Activated T-cell treated with anti-CD3 and anti-CD28 coated beads, Interleukin-2, amount 50 U/mL, for 72 hours (primary cell): ENCODE data around the gene IL1F10. TPM values are rescaled to one million over a fixed set of nuclear protein-coding genes. Genes with fewer than 3 reads are reported as not detected.

Experiments
- ATAC-seq, 2 donors: fragments of 150-1000 bp; cut with Tn5 transposase; replicated peaks in 1 of 2; 2 replicates each; pipeline ENCODE4 v1.10.0; 2021; ENCODE audit warnings: moderate library complexity in 2 of 2, mild to moderate bottlenecking in 1 of 2
- DNase-seq, 2 donors: peaks; one replicate each; pipeline ENCODE4 v3.0.0; 2021 to 2022; ENCODE audit warnings: mixed read lengths in 1 of 2
- H3K27ac Mint-ChIP-seq: one replicate; pipeline ENCODE4 v1.8.0; 2022; ENCODE audit warnings: mild to moderate bottlenecking, moderate library complexity, mixed read lengths
- H3K27me3 Mint-ChIP-seq: one replicate; pipeline ENCODE4 v1.8.0; 2022; ENCODE audit warnings: low read depth, mixed read lengths
- H3K36me3 Mint-ChIP-seq, 2 donors: one replicate each; pipeline ENCODE4 v1.8.0; 2022; ENCODE audit warnings: mixed read lengths in 2 of 2, mild to moderate bottlenecking in 1 of 2; ENCODE audit not compliant: insufficient read depth in 2 of 2
- H3K4me1 Mint-ChIP-seq: one replicate; pipeline ENCODE4 v1.8.0; 2022; ENCODE audit warnings: low read depth, mixed read lengths
- H3K4me3 Mint-ChIP-seq, 2 donors: one replicate each; pipeline ENCODE4 v1.8.0; 2022; ENCODE audit warnings: mild to moderate bottlenecking in 2 of 2, mixed read lengths in 2 of 2, moderate library complexity in 2 of 2
- H3K9me3 Mint-ChIP-seq, 2 donors: one replicate each; pipeline ENCODE4 v1.8.0; 2022; ENCODE audit warnings: mixed read lengths in 2 of 2
- total RNA-seq, 2 donors: library from RNA; stranded (reverse); gene quantifications; one replicate each; pipeline ENCODE4 v1.2.3, GENCODE V29; 2022

IL1F10 gene
- total RNA-seq, 2 donors from 2014 or later = not detected

DNA sequence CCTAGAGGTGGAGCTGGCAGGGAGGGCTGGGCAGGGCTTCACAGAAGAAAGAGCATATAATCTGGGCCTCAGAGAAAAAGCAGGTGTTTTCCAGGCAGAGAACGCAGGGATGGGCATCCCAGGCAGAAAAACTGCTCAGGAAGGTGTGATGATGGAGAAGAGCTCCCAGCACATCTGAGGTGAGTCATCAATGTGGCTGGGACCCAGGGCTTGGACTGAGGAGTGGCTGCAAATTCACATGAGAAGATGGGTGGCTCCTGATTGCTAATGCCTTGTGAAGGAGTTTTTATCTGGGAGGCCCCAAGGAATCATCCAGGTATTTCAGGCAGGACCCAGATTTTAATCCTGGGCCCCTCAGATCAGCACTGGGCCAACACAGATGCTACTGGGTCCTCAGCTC, 10.2 kb downstream of the IL1F10 start:
- no peaks in the 10 kb centered on the region for H3K36me3 Mint-ChIP-seq
- H3K4me1 Mint-ChIP-seq = peaks cover 9% of the 10 kb centered on the region
- no peaks in the 10 kb centered on the region for H3K27me3 Mint-ChIP-seq
- ATAC-seq (no peak), DNase-seq (no peak)
- H3K4me3 Mint-ChIP-seq = no peak overlapping the region
- no peaks in the 10 kb centered on the region for H3K9me3 Mint-ChIP-seq
- no peak overlapping the region for H3K27ac Mint-ChIP-seq

DNA sequence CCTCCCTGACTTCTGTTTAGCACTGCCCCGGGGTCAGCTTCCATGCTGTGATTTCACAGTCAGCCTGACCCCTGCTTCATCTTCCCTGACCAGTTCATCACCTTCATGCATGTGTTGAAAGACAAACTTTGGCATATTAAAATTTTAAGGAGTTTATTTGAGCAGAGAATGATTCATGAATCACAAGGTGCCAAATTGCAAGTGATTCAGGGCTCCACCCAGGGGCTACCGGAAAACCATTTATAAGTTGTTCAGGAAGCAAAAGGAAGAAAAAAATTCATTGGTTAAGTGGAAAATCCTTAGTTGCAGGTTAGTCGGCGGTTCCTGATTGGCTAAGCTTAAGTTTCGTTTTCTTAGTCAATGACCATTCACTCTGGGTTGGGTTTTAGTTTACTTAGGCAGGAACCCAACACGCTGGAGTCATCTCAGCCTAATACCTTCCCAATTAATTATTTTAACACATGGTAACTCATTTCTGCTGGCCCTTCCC, 10.6 kb downstream of the IL1F10 start:
- DNase-seq (no peak), ATAC-seq (no peak)
- no peaks in the 10 kb centered on the region for H3K27me3 Mint-ChIP-seq
- no peak overlapping the region for H3K27ac Mint-ChIP-seq
- peaks cover 14% of the 10 kb centered on the region for H3K4me1 Mint-ChIP-seq
- H3K4me3 Mint-ChIP-seq = no peak overlapping the region
- no peaks in the 10 kb centered on the region for H3K36me3 Mint-ChIP-seq
- H3K9me3 Mint-ChIP-seq = no peaks in the 10 kb centered on the region

DNA sequence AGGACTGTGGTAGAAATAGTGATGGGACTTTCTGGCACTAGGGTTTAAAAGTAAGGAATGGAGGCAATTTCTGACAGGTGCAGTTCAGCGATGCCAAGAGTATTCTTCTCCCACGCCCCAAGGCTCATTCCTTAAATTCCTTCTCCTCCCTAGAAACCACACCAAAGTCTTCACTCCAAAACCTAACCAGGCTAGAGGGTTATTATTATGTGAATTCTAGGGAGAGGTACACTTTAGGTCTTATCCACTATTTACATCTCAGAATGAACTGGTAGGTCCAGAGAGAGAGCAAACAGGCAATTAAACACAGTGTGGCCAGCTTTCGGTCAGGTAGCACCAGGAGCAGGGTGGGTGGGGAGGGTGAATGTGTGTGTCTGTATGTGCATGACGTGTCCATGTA, 11.4 kb downstream of the IL1F10 start:
- peaks cover 14% of the 10 kb centered on the region for H3K4me1 Mint-ChIP-seq
- no peak overlapping the region for H3K27ac Mint-ChIP-seq
- DNase-seq (no peak), ATAC-seq (no peak)
- no peaks in the 10 kb centered on the region for H3K36me3 Mint-ChIP-seq
- no peaks in the 10 kb centered on the region for H3K27me3 Mint-ChIP-seq
- no peak overlapping the region for H3K4me3 Mint-ChIP-seq
- H3K9me3 Mint-ChIP-seq = no peaks in the 10 kb centered on the region

DNA sequence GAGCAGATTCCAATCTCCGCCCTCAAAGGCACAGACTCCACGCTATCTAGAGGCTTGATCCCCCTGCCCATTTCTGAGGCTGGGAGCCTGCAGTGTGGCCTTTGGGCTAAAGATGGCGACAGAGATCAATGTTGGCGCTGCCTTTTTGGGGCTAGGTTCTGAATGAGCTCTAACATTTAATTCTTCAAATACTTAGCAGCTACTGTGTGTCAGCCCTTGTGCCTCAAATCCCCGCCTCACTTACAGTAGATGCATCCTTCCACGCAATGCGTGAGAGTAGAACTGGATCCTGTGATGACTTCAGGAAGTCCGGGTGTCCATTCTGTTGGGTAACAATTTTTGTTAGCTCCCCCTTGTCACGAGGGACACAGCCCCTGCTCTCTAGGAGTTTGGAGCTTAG, 12.4 kb downstream of the IL1F10 start:
- Mint-ChIP-seq H3K27ac (no peak overlapping the region), H3K9me3 (no peaks in the 10 kb centered on the region), H3K4me1 (peaks cover 6% of the 10 kb centered on the region), H3K4me3 (no peak overlapping the region), H3K27me3 (no peaks in the 10 kb centered on the region), H3K36me3 (no peaks in the 10 kb centered on the region)
- peak; percentile 59 to 69 for DNase-seq
- peak; percentile 66 to 74 for ATAC-seq

DNA sequence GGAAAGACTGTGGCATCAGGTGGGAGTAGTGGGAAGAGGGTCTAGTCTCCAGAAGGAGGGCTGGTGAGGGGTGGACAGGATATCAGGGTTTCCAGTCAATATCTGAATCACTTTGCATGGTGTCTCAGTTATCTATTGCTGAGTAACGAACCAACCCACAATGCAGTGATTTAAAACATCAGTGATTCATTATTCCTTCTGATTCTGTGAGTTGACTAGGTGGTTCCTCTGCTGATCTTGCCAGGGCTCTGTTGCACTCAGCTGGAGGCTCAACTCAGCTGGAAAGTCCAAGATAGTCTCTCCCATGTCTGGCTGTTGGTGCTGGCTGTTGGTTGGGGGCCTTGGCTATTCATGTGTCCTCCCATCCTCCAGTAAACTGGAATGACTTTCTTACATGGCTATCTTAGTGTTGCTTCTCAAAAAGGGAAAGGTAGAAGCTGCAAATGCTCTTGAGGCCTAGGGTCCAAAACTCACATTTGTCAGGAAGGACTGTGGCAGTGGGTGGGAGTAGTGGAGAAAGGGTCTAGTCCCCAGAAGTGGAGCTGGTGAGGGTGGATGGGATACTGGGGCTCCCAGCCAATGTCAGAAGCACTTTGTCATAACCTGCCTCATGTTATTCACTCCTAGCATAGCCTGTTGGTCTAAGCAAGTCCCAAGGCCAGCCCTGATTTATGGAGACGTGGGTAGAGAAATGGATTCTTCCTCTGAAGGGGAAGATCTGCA, 13.9 kb downstream of the IL1F10 start:
- Mint-ChIP-seq H3K36me3 (no peaks in the 10 kb centered on the region), H3K4me3 (no peak overlapping the region), H3K27ac (no peak overlapping the region), H3K4me1 (peaks cover 5% of the 10 kb centered on the region), H3K27me3 (no peaks in the 10 kb centered on the region), H3K9me3 (no peaks in the 10 kb centered on the region)
- ATAC-seq (peak; percentile 44 to 60), DNase-seq (no peak)

DNA sequence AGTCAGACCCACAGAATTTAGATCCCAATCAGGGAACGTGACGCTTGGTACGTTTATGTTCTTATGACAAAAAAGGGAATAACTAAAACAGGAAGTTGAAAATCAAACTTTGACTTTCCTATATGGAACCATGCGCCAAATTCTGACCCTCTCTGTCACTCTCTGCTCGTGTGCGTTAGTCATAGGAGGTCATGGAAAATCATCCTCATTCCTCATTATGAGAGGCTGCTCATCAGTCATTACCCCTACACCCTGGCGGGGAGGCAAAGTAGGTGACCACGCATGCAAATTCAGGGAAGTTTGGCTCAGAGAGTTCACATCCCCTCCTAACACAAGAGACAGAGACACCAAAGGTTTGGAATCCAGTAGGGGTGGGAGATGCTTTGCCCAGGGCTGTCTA, 15.5 kb downstream of the IL1F10 start:
- ATAC-seq = peak; percentile 38 to 43
- Mint-ChIP-seq H3K4me1 (peaks cover 5% of the 10 kb centered on the region), H3K27ac (no peak overlapping the region), H3K36me3 (no peaks in the 10 kb centered on the region), H3K27me3 (no peaks in the 10 kb centered on the region), H3K9me3 (no peaks in the 10 kb centered on the region), H3K4me3 (no peak overlapping the region)
- DNase-seq = no peak

DNA sequence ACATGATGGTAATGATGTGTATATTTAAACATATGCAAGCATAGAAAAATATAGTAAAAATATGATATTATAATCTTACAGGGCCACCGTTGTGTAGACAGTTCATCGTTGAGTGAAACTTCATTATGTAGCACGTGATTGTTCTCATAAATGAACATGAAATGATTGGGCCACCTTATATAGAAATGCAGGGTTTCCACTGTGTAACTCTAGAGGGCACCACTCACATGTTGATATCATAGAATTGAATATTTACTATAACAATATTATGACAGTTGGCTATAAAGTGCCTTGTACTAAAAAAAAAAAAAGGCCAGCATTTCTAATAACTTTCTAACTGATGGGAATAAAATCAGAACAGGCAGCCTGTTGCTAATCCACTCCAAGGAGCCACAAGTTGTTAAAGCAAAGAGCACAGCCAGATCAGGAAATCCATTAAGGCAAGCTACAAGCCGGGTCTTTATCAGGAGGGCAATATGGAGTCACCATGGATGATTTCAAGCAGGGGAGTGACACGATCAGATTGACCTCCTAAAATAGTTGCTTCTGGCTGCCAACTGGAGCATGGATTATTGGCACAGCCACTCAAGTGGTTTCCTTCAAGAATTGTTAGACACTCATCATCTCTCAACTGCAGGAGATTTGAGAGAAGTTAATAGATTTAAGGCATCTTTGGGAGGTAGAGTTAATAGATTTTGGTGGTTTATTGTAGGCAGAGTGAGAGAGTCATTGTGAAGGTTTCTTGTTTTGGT, 16.7 kb downstream of the IL1F10 start:
- Mint-ChIP-seq H3K4me1 (peaks cover 5% of the 10 kb centered on the region), H3K36me3 (no peaks in the 10 kb centered on the region), H3K4me3 (no peak overlapping the region), H3K9me3 (no peaks in the 10 kb centered on the region), H3K27ac (peak overlapping the region; percentile 14), H3K27me3 (no peaks in the 10 kb centered on the region)
- ATAC-seq = peak; percentile 57 to 62
- DNase-seq = no peak

DNA sequence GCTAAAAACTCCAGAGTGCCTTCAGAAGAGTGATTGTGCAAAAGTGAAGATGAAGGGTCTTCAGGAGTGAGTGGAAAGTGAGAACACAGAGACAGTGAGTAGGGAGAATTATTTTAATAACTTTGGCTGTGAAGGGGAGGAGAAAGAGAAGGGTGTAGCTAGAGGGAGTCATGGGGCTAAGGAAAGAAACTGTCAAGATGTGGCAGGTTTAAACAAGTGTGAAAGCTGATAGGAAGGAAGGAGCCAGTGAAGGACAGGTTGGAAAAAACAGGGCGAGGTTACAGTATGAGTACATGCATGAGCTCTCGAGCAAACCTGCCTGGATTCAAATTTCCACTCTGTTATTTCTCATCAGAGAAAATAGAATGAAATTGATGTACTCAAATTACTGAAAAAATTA, 17.8 kb downstream of the IL1F10 start:
- Mint-ChIP-seq H3K27ac (no peak overlapping the region), H3K27me3 (no peaks in the 10 kb centered on the region), H3K4me3 (no peak overlapping the region), H3K4me1 (peaks cover 5% of the 10 kb centered on the region), H3K9me3 (no peaks in the 10 kb centered on the region), H3K36me3 (no peaks in the 10 kb centered on the region)
- DNase-seq (no peak), ATAC-seq (no peak)

DNA sequence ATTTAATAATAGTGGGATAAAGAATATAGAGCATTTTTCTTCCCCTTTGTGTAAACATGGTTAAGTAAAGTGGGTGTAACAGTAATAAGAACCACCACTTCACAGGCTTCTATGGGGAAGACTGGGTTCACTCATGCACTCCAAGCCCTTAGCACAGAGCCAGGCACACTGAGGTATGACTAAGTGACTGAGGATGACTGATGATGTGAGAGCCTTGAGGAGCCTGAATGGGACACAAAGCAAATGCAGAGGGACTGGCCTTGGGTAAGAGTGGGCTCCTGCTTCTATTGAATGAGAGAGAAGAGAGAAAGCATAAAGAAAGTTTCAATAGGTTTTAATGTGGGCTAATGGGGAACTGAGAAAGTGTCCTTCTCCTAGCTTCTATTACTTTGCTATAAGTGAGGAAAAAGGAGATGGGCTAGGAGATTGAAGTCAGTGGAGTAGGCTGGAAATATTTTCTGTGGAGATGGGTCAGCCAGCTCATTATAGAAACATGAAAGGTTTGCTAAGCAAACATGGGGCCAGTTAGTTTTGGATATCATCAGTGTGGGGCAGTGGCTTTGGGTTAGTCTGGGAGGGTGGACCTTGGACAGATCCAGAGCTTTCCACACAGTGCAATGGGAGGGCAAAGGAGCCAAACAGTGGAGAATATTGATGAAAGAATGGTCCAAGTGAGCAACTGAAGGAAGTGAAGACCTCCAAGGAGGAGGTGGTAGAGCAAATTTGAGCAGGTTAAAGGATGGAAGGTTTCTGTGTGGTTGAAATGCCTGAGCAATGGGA, 20.6 kb downstream of the IL1F10 start:
- H3K36me3 Mint-ChIP-seq = no peaks in the 10 kb centered on the region
- no peak overlapping the region for H3K27ac Mint-ChIP-seq
- no peak overlapping the region for H3K4me3 Mint-ChIP-seq
- DNase-seq = no peak
- H3K4me1 Mint-ChIP-seq = peaks cover under 1% of the 10 kb centered on the region
- no peaks in the 10 kb centered on the region for H3K9me3 Mint-ChIP-seq
- H3K27me3 Mint-ChIP-seq = no peaks in the 10 kb centered on the region
- ATAC-seq = no peak

DNA sequence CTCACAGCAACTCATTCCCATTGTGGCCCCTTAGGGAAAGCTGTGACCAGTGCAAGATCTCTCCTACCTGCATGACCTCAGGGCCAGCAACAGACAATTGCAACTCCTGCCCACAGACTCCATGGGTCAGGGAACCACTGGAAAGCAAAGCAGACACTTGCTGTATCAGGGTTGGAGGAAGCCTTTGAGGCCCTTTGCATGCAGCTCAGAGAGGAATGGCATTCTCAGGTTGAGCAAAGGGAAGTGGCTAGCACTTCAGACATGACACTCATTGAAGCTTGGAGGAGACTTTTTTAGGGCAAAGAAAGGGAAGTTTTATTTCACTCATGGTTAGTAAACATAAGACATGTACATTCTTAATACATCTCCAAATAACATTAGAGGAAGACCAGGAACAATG, 22.1 kb downstream of the IL1F10 start:
- no peaks in the 10 kb centered on the region for H3K4me1 Mint-ChIP-seq
- peak; percentile 36 to 84 for ATAC-seq
- no peaks in the 10 kb centered on the region for H3K36me3 Mint-ChIP-seq
- H3K27me3 Mint-ChIP-seq = no peaks in the 10 kb centered on the region
- H3K9me3 Mint-ChIP-seq = no peaks in the 10 kb centered on the region
- H3K27ac Mint-ChIP-seq = no peak overlapping the region
- no peak overlapping the region for H3K4me3 Mint-ChIP-seq
- DNase-seq = peak in 1 of 2 donors; percentile 21

DNA sequence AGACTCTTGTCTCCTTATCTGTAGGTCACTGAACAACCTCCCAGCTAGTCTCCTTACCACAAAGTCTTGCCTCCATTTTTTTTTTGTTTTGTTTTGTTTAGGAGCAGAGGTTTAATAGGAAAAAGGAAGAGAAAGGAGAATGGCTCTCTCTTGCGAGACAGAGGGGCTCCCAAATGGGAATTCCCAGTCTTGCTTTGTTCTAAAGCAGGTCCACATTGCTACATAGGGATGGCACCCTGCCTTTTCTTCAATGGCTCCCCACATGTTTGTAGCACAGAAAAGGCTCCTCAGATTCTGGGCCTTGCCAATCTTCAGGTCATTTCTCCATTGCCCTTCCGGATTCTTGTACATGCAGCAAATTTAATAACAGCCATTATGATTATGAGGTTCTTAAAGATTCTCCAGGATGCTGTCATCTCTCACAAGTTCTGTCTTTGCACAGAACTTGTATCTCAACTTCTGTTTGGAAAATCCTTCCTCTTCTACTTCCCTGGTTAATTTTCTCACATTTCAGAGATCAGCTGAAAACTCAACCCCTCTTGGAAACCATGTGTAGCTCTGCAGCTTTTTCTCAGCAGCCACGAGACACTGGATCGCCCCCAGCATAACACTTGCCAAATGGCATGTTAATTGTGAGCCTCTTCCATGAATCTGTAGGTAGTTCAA, 23.6 kb downstream of the IL1F10 start:
- H3K27ac Mint-ChIP-seq = no peak overlapping the region
- H3K9me3 Mint-ChIP-seq = peaks cover 3 to 6% of the 10 kb centered on the region in 2 donors
- H3K4me1 Mint-ChIP-seq = peaks cover under 1% of the 10 kb centered on the region
- no peak overlapping the region for H3K4me3 Mint-ChIP-seq
- H3K27me3 Mint-ChIP-seq = no peaks in the 10 kb centered on the region
- peaks cover 5 to 6% of the 10 kb centered on the region in 2 donors for H3K36me3 Mint-ChIP-seq
- DNase-seq = no peak
- ATAC-seq = no peak

DNA sequence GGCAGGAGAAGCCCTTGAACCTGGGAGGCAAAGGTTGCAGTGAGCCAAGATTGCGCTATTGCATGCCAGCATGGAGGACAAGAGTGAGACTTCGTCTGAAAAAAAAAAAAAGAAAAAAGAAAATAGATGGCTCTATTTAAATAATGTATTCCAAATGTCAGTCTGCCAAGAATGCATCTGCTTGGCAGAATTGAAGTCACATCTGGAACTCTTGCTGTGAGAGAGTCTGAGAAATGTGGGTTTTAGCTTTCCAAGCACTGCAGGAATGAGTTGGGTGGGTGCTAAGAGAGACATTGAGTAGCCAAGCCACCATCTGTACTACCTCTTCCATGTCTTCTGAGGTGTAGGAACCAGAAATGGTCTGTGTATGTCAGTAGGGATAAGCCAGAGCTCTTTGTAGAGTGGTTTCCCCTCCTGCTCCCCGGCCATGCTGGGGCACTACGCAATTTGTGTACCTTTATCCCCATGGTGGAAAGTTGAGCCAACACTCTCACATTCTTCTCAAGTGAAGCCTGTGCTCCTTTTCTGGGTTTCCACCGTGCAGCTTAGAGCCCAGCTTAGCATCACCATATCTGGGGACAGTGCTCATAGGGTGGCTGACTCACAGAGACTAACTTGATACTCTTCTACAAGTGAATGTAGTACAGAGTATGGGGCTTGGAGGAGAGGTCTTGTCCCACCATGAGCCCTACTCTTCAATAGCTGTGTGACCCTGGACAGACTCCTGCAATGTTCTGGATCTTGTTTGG, 25.3 kb downstream of the IL1F10 start:
- ATAC-seq (no peak), DNase-seq (no peak)
- Mint-ChIP-seq H3K27me3 (no peaks in the 10 kb centered on the region), H3K4me1 (peaks cover 17% of the 10 kb centered on the region), H3K27ac (no peak overlapping the region), H3K4me3 (no peak overlapping the region), H3K9me3 (peaks cover 9 to 14% of the 10 kb centered on the region in 2 donors), H3K36me3 (peaks cover 16 to 19% of the 10 kb centered on the region in 2 donors)
